B cell (primary cell): ENCODE results near the gene NCS1.

ENCODE experiments used
- EZH2 ChIP-seq: IDR thresholded peaks from 2 replicates; pipeline ENCODE4 v1.6.1; 2012; ENCODE audit warnings: borderline replicate concordance, low read depth, mild to moderate bottlenecking, moderate library complexity, low read length; ENCODE audit not compliant: insufficient read depth, poor library complexity, severe bottlenecking
- TF ChIP-seq, protein P1 (sequence below): fragments of 200-600 bp; IDR thresholded peaks from one replicate; pipeline ENCODE4 v1.8.0; 2022; ENCODE audit warnings: antibody characterized with exemption, mild to moderate bottlenecking

DNA sequence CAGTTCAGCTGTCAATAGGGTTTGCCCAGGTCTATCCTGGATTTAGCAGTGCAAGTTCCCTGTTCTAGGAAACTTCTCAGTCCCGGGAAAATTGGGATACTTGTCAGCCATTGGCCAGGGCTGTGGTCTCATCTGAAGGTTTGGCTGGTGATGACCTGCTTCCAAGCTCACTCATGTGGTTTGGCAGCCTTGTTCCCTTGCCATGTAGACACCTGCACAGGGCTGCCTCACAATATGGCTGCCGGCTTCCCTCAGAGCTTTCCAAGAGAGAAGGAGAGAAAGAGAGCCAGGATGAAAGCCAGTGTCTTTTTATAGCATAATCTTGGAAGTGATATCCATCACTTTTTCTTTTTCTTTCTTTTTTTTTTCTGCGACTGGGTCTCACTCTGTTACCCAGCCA lies 55.6 kb downstream of the NCS1 start:
- TF ChIP-seq, protein P1, sequence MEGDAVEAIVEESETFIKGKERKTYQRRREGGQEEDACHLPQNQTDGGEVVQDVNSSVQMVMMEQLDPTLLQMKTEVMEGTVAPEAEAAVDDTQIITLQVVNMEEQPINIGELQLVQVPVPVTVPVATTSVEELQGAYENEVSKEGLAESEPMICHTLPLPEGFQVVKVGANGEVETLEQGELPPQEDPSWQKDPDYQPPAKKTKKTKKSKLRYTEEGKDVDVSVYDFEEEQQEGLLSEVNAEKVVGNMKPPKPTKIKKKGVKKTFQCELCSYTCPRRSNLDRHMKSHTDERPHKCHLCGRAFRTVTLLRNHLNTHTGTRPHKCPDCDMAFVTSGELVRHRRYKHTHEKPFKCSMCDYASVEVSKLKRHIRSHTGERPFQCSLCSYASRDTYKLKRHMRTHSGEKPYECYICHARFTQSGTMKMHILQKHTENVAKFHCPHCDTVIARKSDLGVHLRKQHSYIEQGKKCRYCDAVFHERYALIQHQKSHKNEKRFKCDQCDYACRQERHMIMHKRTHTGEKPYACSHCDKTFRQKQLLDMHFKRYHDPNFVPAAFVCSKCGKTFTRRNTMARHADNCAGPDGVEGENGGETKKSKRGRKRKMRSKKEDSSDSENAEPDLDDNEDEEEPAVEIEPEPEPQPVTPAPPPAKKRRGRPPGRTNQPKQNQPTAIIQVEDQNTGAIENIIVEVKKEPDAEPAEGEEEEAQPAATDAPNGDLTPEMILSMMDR, result no peak
- no peak for TF ChIP-seq EZH2
